ENCODE data around the gene DPH1.
"Not testable (repeated sequence)": the region's sequence is repeated elsewhere in the genome, so short reads cannot be mapped to it uniquely, and the experiment has no call there.

DPH1 gene

GRCh38 chr17:2029911-2030778, at the start of gene DPH1:
TSS of gene DPH1 (plus strand) at chr17:2030153. CDS start at chr17:2030170, 17 bp downstream.
- DNase-seq: peak; percentile 64

GRCh38 chr17:1980665-1981250, 49.2 kb upstream of the DPH1 start:
- DNase-seq: no peak

GRCh38 chr17:1982793-1983366, 47.1 kb upstream of the DPH1 start:
- DNase-seq: not testable (repeated sequence)

- no peak for DNase-seq
Measured at GRCh38 chr17:1985093-1985492, 44.9 kb upstream of the DPH1 start.

- DNase-seq: no peak
Measured at GRCh38 chr17:1985686-1986085, 44.3 kb upstream of the DPH1 start.

- DNase-seq: no peak
Measured at GRCh38 chr17:1986783-1987451, 43.0 kb upstream of the DPH1 start.

- no peak for DNase-seq
Measured at GRCh38 chr17:1989135-1989534, 40.8 kb upstream of the DPH1 start.

GRCh38 chr17:1992541-1992940, 37.4 kb upstream of the DPH1 start:
- no peak for DNase-seq

GRCh38 chr17:1994707-1995106, 35.2 kb upstream of the DPH1 start:
- no peak for DNase-seq

GRCh38 chr17:1995321-1995892, 34.5 kb upstream of the DPH1 start:
- DNase-seq: no peak

- no peak for DNase-seq
Measured at GRCh38 chr17:1995907-1996799, 33.8 kb upstream of the DPH1 start.

GRCh38 chr17:1996800-1997288, 33.1 kb upstream of the DPH1 start:
- no peak for DNase-seq

- DNase-seq: no peak
Measured at GRCh38 chr17:1997289-1997926, 32.5 kb upstream of the DPH1 start.

GRCh38 chr17:1997927-1998742, 31.8 kb upstream of the DPH1 start:
- DNase-seq: no peak

GRCh38 chr17:1999557-2000251, 30.2 kb upstream of the DPH1 start:
- no peak for DNase-seq

- no peak for DNase-seq
Measured at GRCh38 chr17:2002767-2003329, 27.1 kb upstream of the DPH1 start.

GRCh38 chr17:2003525-2003924, 26.4 kb upstream of the DPH1 start:
- no peak for DNase-seq

GRCh38 chr17:2004435-2004952, 25.5 kb upstream of the DPH1 start:
- no peak for DNase-seq

Measured in NCI-H1105 treated with DMSO at 0.1 percent for 48 hours (cell line).